K562 (cell line): ENCODE results near the gene CLDN7. TPM values are rescaled to one million over a fixed set of nuclear protein-coding genes. Genes with fewer than 3 reads are reported as not detected.

Experiments
- ATAC-seq: fragments of 200-7000 bp; cut with Tn5 transposase; 3 replicates; pipeline ENCODE4 v1.9.1; 2020; ENCODE audit warnings: moderate library complexity
- BruUV-seq: library from RNA; stranded (reverse); fragments of 400-500 nt; replicated peaks from 2 replicates; lab custom pipeline; 2021; lab: Mats Ljungman, UMichigan
- CTCF ChIA-PET: fragments of 300-600 bp; formaldehyde crosslinking; extraction: SDS; loops from one replicate; lab custom pipeline; 2021; ENCODE audit warnings: low intra/inter-chr PET ratio; lab: Yijun Ruan, JAX
- POLR2A ChIA-PET: fragments of 300-600, 350-650 bp; sonication (Branson Sonifier 250); formaldehyde crosslinking; extraction: SDS; loops from one replicate; lab custom pipeline; 2021; ENCODE audit warnings: antibody characterized with exemption, inconsistent platforms; lab: Yijun Ruan, JAX
- DNase-seq, 4 experiments: peaks; one replicate each; pipeline versions ENCODE4 v3.0.0 to v3.0.0-alpha.2; 2011 to 2018; ENCODE audit warnings: low spot score in 3 of 4, mixed read lengths in 3 of 4; ENCODE audit errors: extremely low read depth in 1 of 4
- FAIRE-seq: peaks from 2 replicates; lab custom pipeline; 2011; peaks lifted over from hg19 to GRCh38; lab: Jason Lieb, UNC
- H2AFZ ChIP-seq: 2 replicates; pipeline ENCODE4 v1.6.0; 2011; ENCODE audit warnings: low read depth, low read length, control low read depth, inconsistent platforms
- H3K27ac ChIP-seq: fragments of 200-600 bp; 3 replicates; pipeline ENCODE4 v1.8.0; 2011; ENCODE audit warnings: low read depth, mild to moderate bottlenecking, control low read depth, inconsistent platforms, low read length, moderate library complexity, mixed read lengths; ENCODE audit errors: extremely low read depth
- H3K27me3 ChIP-seq, 2 experiments: fragments of 300-600 bp in 1 of 2; 2 replicates in 1 of 2; 3 replicates in 1 of 2; pipeline versions ENCODE4 v1.6.0 to v1.8.0; 2011; ENCODE audit warnings: inconsistent platforms in 2 of 2, low read length in 2 of 2, mild to moderate bottlenecking in 1 of 2, mixed read lengths in 1 of 2, moderate library complexity in 1 of 2; ENCODE audit not compliant: control insufficient read depth in 2 of 2, insufficient read depth in 2 of 2
- H3K36me3 ChIP-seq: fragments of 300-600 bp; 3 replicates; pipeline ENCODE4 v1.8.0; 2011; ENCODE audit warnings: mild to moderate bottlenecking, low read length, inconsistent platforms; ENCODE audit not compliant: control insufficient read depth, insufficient read depth
- H3K4me1 ChIP-seq, 2 experiments: fragments of 200-600 bp in 1 of 2; replicated peaks in 1 of 2; 2 replicates in 1 of 2; 3 replicates in 1 of 2; pipeline versions ENCODE4 v1.5.1 to v1.8.0; 2011; ENCODE audit warnings: inconsistent platforms in 2 of 2, low read length in 2 of 2, mild to moderate bottlenecking in 1 of 2, mixed read lengths in 1 of 2, moderate library complexity in 1 of 2; ENCODE audit not compliant: control insufficient read depth in 2 of 2, insufficient read depth in 2 of 2
- H3K4me2 ChIP-seq: 2 replicates; pipeline ENCODE4 v1.6.1; 2011; ENCODE audit warnings: low read length, control low read depth, inconsistent platforms, mixed read lengths; ENCODE audit not compliant: insufficient read depth
- H3K4me3 ChIP-seq: fragments of 200-600 bp; sonication (generic), shearing (Covaris generic); 2 replicates; pipeline ENCODE4 v1.5.1; 2016; ENCODE audit warnings: control low read depth, inconsistent platforms
- H3K79me2 ChIP-seq: fragments of 200-600 bp; 3 replicates; pipeline ENCODE4 v1.8.0; 2011; ENCODE audit warnings: low read length, inconsistent platforms; ENCODE audit not compliant: control insufficient read depth, insufficient read depth
- H3K9ac ChIP-seq, 2 experiments: 2 replicates each; pipeline versions ENCODE4 v1.6.0 to v1.6.1; 2011; ENCODE audit warnings: low read depth in 2 of 2, low read length in 2 of 2, control low read depth in 1 of 2, inconsistent platforms in 1 of 2, mild to moderate bottlenecking in 1 of 2, mixed read lengths in 1 of 2; ENCODE audit not compliant: insufficient read depth in 1 of 2
- H3K9me1 ChIP-seq: one replicate; pipeline ENCODE4 v1.6.0; 2011; ENCODE audit warnings: inconsistent platforms, mild to moderate bottlenecking, low read length, moderate library complexity; ENCODE audit not compliant: control insufficient read depth, insufficient read depth
- H3K9me3 ChIP-seq: replicated peaks from 2 replicates; pipeline ENCODE4 v1.5.1; 2011; ENCODE audit warnings: low read depth, low read length, inconsistent platforms; ENCODE audit not compliant: control insufficient read depth, insufficient read depth
- H4K20me1 ChIP-seq: replicated peaks from 2 replicates; pipeline ENCODE4 v1.6.1; 2011; ENCODE audit warnings: low read length, inconsistent platforms, mixed read lengths; ENCODE audit not compliant: control insufficient read depth, insufficient read depth
- CBFA2T3 ChIP-seq: fragments of 450-650 bp; IDR thresholded peaks from 2 replicates; pipeline ENCODE4 v1.6.1; 2017
- ELF4 ChIP-seq: fragments of 450-650 bp; formaldehyde crosslinking; IDR thresholded peaks from 2 replicates; pipeline ENCODE4 v1.4.0; 2022; ENCODE audit warnings: missing genetic modification characterization
- PML ChIP-seq: IDR thresholded peaks from 2 replicates; pipeline ENCODE4 v1.6.1; 2012; ENCODE audit warnings: low read length, inconsistent platforms
- POLR2A ChIP-seq: fragments of 450-650 bp; conservative IDR thresholded peaks from 2 replicates; pipeline ENCODE4 v1.6.1; 2016
- POLR2AphosphoS2 ChIP-seq: IDR thresholded peaks from 2 replicates; pipeline ENCODE4 v1.6.1; 2012; ENCODE audit warnings: low read length, improper control_type of control experiment
- POLR2AphosphoS5 ChIP-seq: IDR thresholded peaks from 2 replicates; pipeline ENCODE4 v1.6.1; 2011; ENCODE audit warnings: mild to moderate bottlenecking, low read depth, low read length, moderate library complexity; ENCODE audit not compliant: control insufficient read depth, insufficient read depth
- RBFOX2 ChIP-seq: fragments of 200-400 bp; formaldehyde crosslinking; IDR thresholded peaks from 2 replicates; pipeline ENCODE4 v1.6.1; 2017; ENCODE audit warnings: low read depth, mild to moderate bottlenecking, low read length, moderate library complexity
- TCF15 ChIP-seq: fragments of 250-450 bp; sonication (Bioruptor Pico); IDR thresholded peaks from 2 replicates; pipeline ENCODE4 v1.8.0; 2022; ENCODE audit warnings: moderate library complexity, mild to moderate bottlenecking, inconsistent platforms
- WGBS: fragments of 100-300 bp; shearing (Covaris generic); methylation state at CpG from one replicate; pipeline ENCODE4 v1.1.6; 2016; ENCODE audit warnings: low coverage, mixed read lengths; ENCODE audit not compliant: insufficient coverage; ENCODE audit errors: missing lambda C conversion rate; 5-methylcytosine and 5-hydroxymethylcytosine counted together
- in situ Hi-C: fragments of 300-500 bp; cut with MboI; formaldehyde crosslinking; loops from 4 replicates; pipeline ENCODE4 v1.15.0; 2018; ENCODE audit warnings: inconsistent platforms, mixed read lengths
- intact Hi-C: fragments of 100-400 bp; cut with micrococcal nuclease; formaldehyde crosslinking; loops from 2 replicates; pipeline ENCODE4 v1.14.2; 2022
- polyA plus RNA-seq, 8 experiments: library from polyadenylated mRNA; depleted of rRNA in 4 of 8; stranded (reverse) in 5 of 8; unstranded in 3 of 8; fragments of >200 nt; fragmentation: Nextera tagmentation in 2 of 8; fragmentation: Illumina TruSeq in 1 of 8; extraction: Ambion mirVana in 2 of 8; extraction: Trizol in 1 of 8; gene quantifications; 2 replicates each; pipeline versions ENCODE4 v1.2.1 to v1.2.3, GENCODE V29; 2011 to 2014; ENCODE audit warnings: inconsistent platforms in 1 of 8, missing spikeins in 1 of 8
- total RNA-seq, 7 experiments: library from RNA; depleted of rRNA in 6 of 7; stranded (reverse); fragments of >200 nt in 6 of 7; fragmentation: Illumina TruSeq in 2 of 7; extraction: Trizol in 2 of 7; gene quantifications; 2 replicates each; pipeline versions ENCODE4 v1.2.1 to v1.2.3, GENCODE V29; 2011 to 2021; ENCODE audit warnings: low replicate concordance in 1 of 7

CLDN7 gene
- total and polyA plus RNA-seq, 9 of the 15 experiments (the other 6 are each of a cell fraction or from before 2014, with no cell fraction given) = 2.2 to 14.5 (median 7.6) TPM

- Histone ChIP-seq H3K9me1 (peaks cover 6% of the 10 kb centered on the region), H3K79me2 (peaks cover 24% of the 10 kb centered on the region), H3K27ac (no peak overlapping the region), H3K4me3 (no peak overlapping the region), H3K36me3 (peaks cover 68% of the 10 kb centered on the region; the same call in 2 of the 3 replicates), H3K4me1 (peaks cover 25 to 57% of the 10 kb centered on the region in 2 experiments), H3K4me2 (no peak overlapping the region), H4K20me1 (peaks cover 6% of the 10 kb centered on the region), H3K27me3 (no peaks in the 10 kb centered on the region), H3K9me3 (no peaks in the 10 kb centered on the region), H3K9ac (no peak overlapping the region; a peak in 1 of 4 replicates), H2AFZ (no peak overlapping the region)
- ChIA-PET POLR2A (interaction anchor here (0.8 to 7.7 kb wide), 3 partner anchors 8 to 254 kb away, joined by 3 to 73 read pairs (median 19); partner anchors contain the start of gene DVL2), CTCF (no interaction called here)
- WGBS = 85% methylated on average over 12 of the region's 15 CpGs
- no peak for ATAC-seq
- BruUV-seq = TSS peak; percentile 41
- in situ Hi-C loops (no loop called here), intact Hi-C loops (no loop called here)
- FAIRE-seq = no peak
- DNase-seq = no peak
- TF ChIP-seq TCF15 (no peak), ELF4 (0 out of 2 replicates have a peak, but pooled peaks have one; percentile 14), POLR2A (peak; percentile 58), CBFA2T3 (no peak), POLR2AphosphoS2 (peak; percentile 16; the same call in 1 of the 2 replicates), PML (0 out of 2 replicates have a peak, but pooled peaks have one; percentile 10), POLR2AphosphoS5 (peak; percentile 10; the same call in 1 of the 2 replicates), RBFOX2 (peak; percentile 38; the same call in 1 of the 2 replicates)
Measured at GRCh38 chr17:7222093-7222971, 39.9 kb downstream of the CLDN7 start.
